DND-41 (cell line): ENCODE results near the gene NPBWR2.

Source experiments
- ATAC-seq: fragments of 200-7000 bp; cut with Tn5 transposase; 3 replicates; pipeline ENCODE4 v1.9.1; 2021; ENCODE audit warnings: low read depth; ENCODE audit not compliant: insufficient read depth
- DNase-seq: peaks from one replicate; pipeline ENCODE4 v3.0.0-alpha.2; 2020
- H2AFZ ChIP-seq: 2 replicates; pipeline ENCODE4 v1.6.0; 2012; ENCODE audit warnings: low read depth, low read length
- H3K27ac ChIP-seq: 2 replicates; pipeline ENCODE4 v1.5.1; 2012; ENCODE audit warnings: low read length, inconsistent platforms
- H3K27me3 ChIP-seq: fragments of 200-600 bp; sonication (generic); 2 replicates; pipeline ENCODE4 v1.6.0; 2012; ENCODE audit warnings: low read length, mild to moderate bottlenecking, inconsistent platforms; ENCODE audit not compliant: insufficient read depth, poor library complexity
- H3K36me3 ChIP-seq: 2 replicates; pipeline ENCODE4 v1.5.1; 2012; ENCODE audit warnings: low read length, inconsistent platforms; ENCODE audit not compliant: insufficient read depth
- H3K4me1 ChIP-seq: 2 replicates; pipeline ENCODE4 v1.5.1; 2012; ENCODE audit warnings: mild to moderate bottlenecking, low read length; ENCODE audit not compliant: insufficient read depth
- H3K4me2 ChIP-seq: 2 replicates; pipeline ENCODE4 v1.6.0; 2012; ENCODE audit warnings: mild to moderate bottlenecking, moderate library complexity, low read length, inconsistent platforms; ENCODE audit not compliant: insufficient read depth
- H3K4me3 ChIP-seq, 2 experiments: fragments of 200-600 bp in 1 of 2; shearing (Covaris generic) in 1 of 2; 2 replicates each; pipeline ENCODE4 v1.5.1; 2012 to 2016; ENCODE audit warnings: inconsistent platforms in 2 of 2, low read length in 2 of 2, mild to moderate bottlenecking in 2 of 2, low read depth in 1 of 2, moderate library complexity in 1 of 2
- H3K79me2 ChIP-seq: 2 replicates; pipeline ENCODE4 v1.6.0; 2012; ENCODE audit warnings: low read length, inconsistent platforms; ENCODE audit not compliant: insufficient read depth
- H3K9ac ChIP-seq: 2 replicates; pipeline ENCODE4 v1.6.0; 2012; ENCODE audit warnings: low read depth, mild to moderate bottlenecking, inconsistent platforms, low read length, moderate library complexity
- H3K9me3 ChIP-seq: 2 replicates; pipeline ENCODE4 v1.5.1; 2012; ENCODE audit warnings: low read length, moderate library complexity, mild to moderate bottlenecking, inconsistent platforms; ENCODE audit not compliant: insufficient read depth, severe bottlenecking
- H4K20me1 ChIP-seq: 2 replicates; pipeline ENCODE4 v1.6.0; 2012; ENCODE audit warnings: low read length; ENCODE audit not compliant: insufficient read depth
- CTCF ChIP-seq: IDR thresholded peaks from 2 replicates; pipeline ENCODE4 v1.5.1; 2012; ENCODE audit warnings: borderline replicate concordance, low read length, moderate library complexity, mild to moderate bottlenecking; ENCODE audit not compliant: poor library complexity, severe bottlenecking; ENCODE audit errors: extremely low read depth
- EZH2 ChIP-seq: IDR thresholded peaks from 3 replicates; pipeline ENCODE4 v1.6.1; 2012; ENCODE audit warnings: borderline replicate concordance, low read depth, mild to moderate bottlenecking, moderate library complexity, low read length, inconsistent platforms; ENCODE audit not compliant: severe bottlenecking

NPBWR2 gene

GRCh38 chr20:64108731-64109681, 1.6 kb upstream of the NPBWR2 start:
- Histone ChIP-seq H3K4me3 (no peak overlapping the region), H3K79me2 (no peaks in the 10 kb centered on the region), H3K27ac (no peak overlapping the region), H3K36me3 (no peaks in the 10 kb centered on the region), H3K9me3 (no peaks in the 10 kb centered on the region), H4K20me1 (peaks cover 7% of the 10 kb centered on the region; the same call in 1 of the 2 replicates), H3K9ac (no peak overlapping the region), H3K4me1 (no peaks in the 10 kb centered on the region), H3K27me3 (peaks cover 4% of the 10 kb centered on the region), H2AFZ (no peak overlapping the region), H3K4me2 (no peak overlapping the region)
- ATAC-seq (no peak), DNase-seq (no peak)
- TF ChIP-seq EZH2 (no peak), CTCF (no peak)

GRCh38 chr20:64107736-64108457, 532 bp upstream of the NPBWR2 start:
- peaks cover 3% of the 10 kb centered on the region for H3K27me3 ChIP-seq
- ATAC-seq (no peak), DNase-seq (no peak)
- peaks cover 3% of the 10 kb centered on the region; the same call in 1 of the 2 replicates for H4K20me1 ChIP-seq
- no peaks in the 10 kb centered on the region for H3K79me2 ChIP-seq
- H3K36me3 ChIP-seq = no peaks in the 10 kb centered on the region
- no peak overlapping the region for H3K27ac ChIP-seq
- H3K4me1 ChIP-seq = no peaks in the 10 kb centered on the region
- no peak overlapping the region for H3K4me2 ChIP-seq
- TF ChIP-seq EZH2 (no peak), CTCF (no peak)
- no peak overlapping the region for H3K9ac ChIP-seq
- no peaks in the 10 kb centered on the region for H3K9me3 ChIP-seq
- no peak overlapping the region for H2AFZ ChIP-seq
- no peak overlapping the region for H3K4me3 ChIP-seq

- Histone ChIP-seq H3K36me3 (no peaks in the 10 kb centered on the region), H4K20me1 (peaks cover 10% of the 10 kb centered on the region; the same call in 1 of the 2 replicates), H3K4me2 (no peak overlapping the region), H3K9me3 (no peaks in the 10 kb centered on the region), H2AFZ (no peak overlapping the region), H3K4me3 (no peak overlapping the region), H3K27ac (no peak overlapping the region), H3K79me2 (no peaks in the 10 kb centered on the region), H3K4me1 (peaks cover 9% of the 10 kb centered on the region), H3K9ac (no peak overlapping the region), H3K27me3 (peaks cover 17% of the 10 kb centered on the region)
- TF ChIP-seq CTCF (no peak), EZH2 (no peak)
- DNase-seq (no peak), ATAC-seq (no peak)
Measured at GRCh38 chr20:64106435-64106961, 867 bp downstream of the NPBWR2 start.
